Astrocyte (in vitro differentiated cells and primary cell): ENCODE results near the gene CFL1. TPM values are rescaled to one million over a fixed set of nuclear protein-coding genes. Genes with fewer than 3 reads are reported as not detected.
A peak's percentile ranks its signal among the peaks of the same experiment; 100 is the strongest.

Experiments used
- DNase-seq: peaks from one replicate; pipeline ENCODE4 v3.0.0-alpha.2; 2010; ENCODE audit warnings: low read depth
- FAIRE-seq: peaks from 2 replicates; lab custom pipeline; 2011; peaks lifted over from hg19 to GRCh38; lab: Jason Lieb, UNC
- H2AFZ ChIP-seq: 2 replicates; pipeline ENCODE4 v1.6.0; 2012; ENCODE audit warnings: low read depth, low read length, inconsistent platforms
- H3K27ac ChIP-seq: 2 replicates; pipeline ENCODE4 v1.5.1; 2011; ENCODE audit warnings: low read depth, low read length, inconsistent platforms
- H3K27me3 ChIP-seq: 2 replicates; pipeline ENCODE4 v1.6.0; 2011; ENCODE audit warnings: low read length, inconsistent platforms; ENCODE audit not compliant: insufficient read depth
- H3K36me3 ChIP-seq: 2 replicates; pipeline ENCODE4 v1.5.1; 2011; ENCODE audit warnings: low read length, inconsistent platforms; ENCODE audit not compliant: insufficient read depth
- H3K4me1 ChIP-seq: 2 replicates; pipeline ENCODE4 v1.5.1; 2011; ENCODE audit warnings: low read length, inconsistent platforms; ENCODE audit not compliant: insufficient read depth
- H3K4me2 ChIP-seq: 2 replicates; pipeline ENCODE4 v1.6.0; 2012; ENCODE audit warnings: low read length, inconsistent platforms
- H3K4me3 ChIP-seq: 2 replicates; pipeline ENCODE4 v1.5.1; 2011; ENCODE audit warnings: low read depth, mild to moderate bottlenecking, low read length, inconsistent platforms; ENCODE audit not compliant: insufficient read depth
- H3K79me2 ChIP-seq: 2 replicates; pipeline ENCODE4 v1.6.0; 2012; ENCODE audit warnings: mild to moderate bottlenecking, low read length, inconsistent platforms; ENCODE audit not compliant: insufficient read depth
- H3K9ac ChIP-seq: 2 replicates; pipeline ENCODE4 v1.6.0; 2012; ENCODE audit warnings: mild to moderate bottlenecking, low read length, inconsistent platforms
- H3K9me3 ChIP-seq: 2 replicates; pipeline ENCODE4 v1.5.1; 2012; ENCODE audit warnings: low read depth, mild to moderate bottlenecking, low read length, inconsistent platforms; ENCODE audit not compliant: insufficient read depth
- H4K20me1 ChIP-seq: 2 replicates; pipeline ENCODE4 v1.6.0; 2012; ENCODE audit warnings: low read length, inconsistent platforms; ENCODE audit not compliant: insufficient read depth
- H3K27ac Mint-ChIP-seq: one replicate; pipeline ENCODE4 v1.8.0; 2021; ENCODE audit warnings: mild to moderate bottlenecking, mixed read lengths; ENCODE audit not compliant: unreplicated experiment
- H3K27me3 Mint-ChIP-seq: one replicate; pipeline ENCODE4 v1.8.0; 2021; ENCODE audit warnings: low read depth, mixed read lengths; ENCODE audit not compliant: unreplicated experiment
- H3K36me3 Mint-ChIP-seq: one replicate; pipeline ENCODE4 v1.8.0; 2021; ENCODE audit warnings: low read depth, mixed read lengths; ENCODE audit not compliant: unreplicated experiment
- H3K4me1 Mint-ChIP-seq: one replicate; pipeline ENCODE4 v1.8.0; 2021; ENCODE audit warnings: low read depth, mixed read lengths; ENCODE audit not compliant: unreplicated experiment
- H3K4me3 Mint-ChIP-seq: one replicate; pipeline ENCODE4 v1.8.0; 2021; ENCODE audit warnings: mild to moderate bottlenecking, moderate library complexity, mixed read lengths; ENCODE audit not compliant: unreplicated experiment
- H3K9me3 Mint-ChIP-seq: one replicate; pipeline ENCODE4 v1.8.0; 2021; ENCODE audit warnings: mild to moderate bottlenecking, mixed read lengths; ENCODE audit not compliant: unreplicated experiment
- CTCF ChIP-seq: IDR thresholded peaks from 2 replicates; pipeline ENCODE4 v1.5.1; 2011; ENCODE audit warnings: low read depth, mild to moderate bottlenecking, inconsistent platforms, low read length, moderate library complexity; ENCODE audit not compliant: insufficient read depth
- EZH2 ChIP-seq: IDR thresholded peaks from 2 replicates; pipeline ENCODE4 v1.6.1; 2012; ENCODE audit warnings: mild to moderate bottlenecking, low read length, inconsistent platforms; ENCODE audit not compliant: insufficient read depth
- total RNA-seq: library from RNA; stranded (reverse); gene quantifications from 2 replicates; pipeline ENCODE4 v1.2.1, GENCODE V29; 2021

The CFL1 gene
- total RNA-seq, 1 donor from 2014 or later, result 1,931 TPM

- Histone ChIP-seq H3K9ac (no peak overlapping the region), H3K9me3 (no peaks in the 10 kb centered on the region), H3K4me1 (peaks cover 24% of the 10 kb centered on the region), H3K36me3 (peaks cover 35% of the 10 kb centered on the region), H3K27ac (no peak overlapping the region), H4K20me1 (peaks cover 81% of the 10 kb centered on the region), H3K4me3 (no peak overlapping the region), H2AFZ (no peak overlapping the region), H3K4me2 (no peak overlapping the region), H3K27me3 (no peaks in the 10 kb centered on the region), H3K79me2 (peaks cover 58% of the 10 kb centered on the region)
- Mint-ChIP-seq H3K9me3 (no peaks in the 10 kb centered on the region), H3K27me3 (no peaks in the 10 kb centered on the region), H3K4me3 (no peak overlapping the region), H3K27ac (peak overlapping the region; percentile 75), H3K36me3 (peaks cover 15% of the 10 kb centered on the region), H3K4me1 (peaks cover 21% of the 10 kb centered on the region)
- no peak for DNase-seq
- TF ChIP-seq EZH2 (no peak), CTCF (no peak)
- no peak for FAIRE-seq
Measured at GRCh38 chr11:65864706-65865471, 6.9 kb upstream of the CFL1 start.

GRCh38 chr11:65863889-65864705, 6.1 kb upstream of the CFL1 start:
- peaks cover 20% of the 10 kb centered on the region for H3K4me1 Mint-ChIP-seq
- Histone ChIP-seq H3K9ac (no peak overlapping the region), H3K4me2 (no peak overlapping the region), H3K9me3 (no peaks in the 10 kb centered on the region), H3K36me3 (peaks cover 30% of the 10 kb centered on the region), H3K79me2 (peaks cover 50% of the 10 kb centered on the region), H3K27ac (no peak overlapping the region), H3K27me3 (no peaks in the 10 kb centered on the region), H2AFZ (no peak overlapping the region), H4K20me1 (peaks cover 73% of the 10 kb centered on the region), H3K4me1 (peaks cover 31% of the 10 kb centered on the region), H3K4me3 (no peak overlapping the region)
- no peaks in the 10 kb centered on the region for H3K27me3 Mint-ChIP-seq
- H3K36me3 Mint-ChIP-seq, result peaks cover 15% of the 10 kb centered on the region
- DNase-seq, result no peak
- TF ChIP-seq EZH2, result no peak
- TF ChIP-seq CTCF, result no peak
- H3K9me3 Mint-ChIP-seq, result no peaks in the 10 kb centered on the region
- peak overlapping the region; percentile 44 for H3K27ac Mint-ChIP-seq
- peak overlapping the region; percentile 67 for H3K4me3 Mint-ChIP-seq
- no peak for FAIRE-seq
